SK-N-SH (cell line): ENCODE data around the gene CEP152. TPM values are rescaled to one million over a fixed set of nuclear protein-coding genes. Genes with fewer than 3 reads are reported as not detected.

Experiments used
- CTCF ChIA-PET: fragments of 300-600, 350-600 bp; formaldehyde crosslinking; extraction: SDS; loops from one replicate; lab custom pipeline; 2021; lab: Yijun Ruan, JAX
- POLR2A ChIA-PET: fragments of 350-600 bp; sonication (Branson Sonifier 250); formaldehyde crosslinking; extraction: SDS; loops from one replicate; lab custom pipeline; 2020; ENCODE audit warnings: antibody characterized with exemption, inconsistent platforms; lab: Yijun Ruan, JAX
- DNase-seq: peaks from one replicate; pipeline ENCODE4 v3.0.0; 2012
- H2AFZ ChIP-seq: fragments of 200-600 bp; sonication (generic); 2 replicates; pipeline ENCODE4 v1.8.1; 2016; ENCODE audit warnings: antibody characterized with exemption, mild to moderate bottlenecking, low read depth
- H3F3A ChIP-seq: fragments of 200-600 bp; sonication (generic); replicated peaks from 2 replicates; pipeline ENCODE3; 2016; ENCODE audit warnings: antibody characterized with exemption, mild to moderate bottlenecking; ENCODE audit not compliant: insufficient read depth
- H3K27ac ChIP-seq, 2 experiments: fragments of 200-500 bp in 1 of 2; fragments of 200-600 bp in 1 of 2; sonication (Bioruptor generic) in 1 of 2; sonication (generic), shearing (Covaris generic) in 1 of 2; 2 replicates each; pipeline versions ENCODE4 v1.5.1 to v1.6.1; 2014 to 2016; ENCODE audit warnings: low read depth in 2 of 2, inconsistent platforms in 1 of 2, low read length in 1 of 2, mild to moderate bottlenecking in 1 of 2, mixed read lengths in 1 of 2
- H3K27me3 ChIP-seq: fragments of 200-600 bp; sonication (generic), shearing (Covaris generic); 2 replicates; pipeline ENCODE4 v1.6.1; 2016; ENCODE audit warnings: mixed run types; ENCODE audit not compliant: insufficient read depth
- H3K36me3 ChIP-seq, 2 experiments: fragments of 200-500 bp in 1 of 2; fragments of 200-600 bp in 1 of 2; sonication (Bioruptor generic) in 1 of 2; sonication (generic) in 1 of 2; replicated peaks in 1 of 2; 2 replicates each; pipeline versions ENCODE3 to v1.5.1; 2014 to 2016; ENCODE audit warnings: low read length in 1 of 2, mild to moderate bottlenecking in 1 of 2; ENCODE audit not compliant: insufficient read depth in 2 of 2, control insufficient read depth in 1 of 2
- H3K4me1 ChIP-seq, 2 experiments: fragments of 200-500 bp in 1 of 2; fragments of 200-600 bp in 1 of 2; sonication (Bioruptor generic) in 1 of 2; sonication (generic), shearing (Covaris generic) in 1 of 2; 2 replicates each; pipeline versions ENCODE4 v1.5.1 to v1.6.1; 2014 to 2016; ENCODE audit warnings: low read depth in 1 of 2, low read length in 1 of 2, mixed run types in 1 of 2; ENCODE audit not compliant: insufficient read depth in 2 of 2, control insufficient read depth in 1 of 2
- H3K4me2 ChIP-seq: fragments of 200-600 bp; sonication (generic), shearing (Covaris generic); 2 replicates; pipeline ENCODE4 v1.6.1; 2017; ENCODE audit warnings: mixed run types
- H3K4me3 ChIP-seq, 2 experiments: fragments of 200-500 bp in 1 of 2; fragments of 200-600 bp in 1 of 2; sonication (Bioruptor generic) in 1 of 2; sonication (generic), shearing (Covaris generic) in 1 of 2; 2 replicates each; pipeline versions ENCODE4 v1.5.1 to v1.8.1; 2014 to 2016; ENCODE audit warnings: low read depth in 2 of 2, inconsistent platforms in 1 of 2, low read length in 1 of 2, mild to moderate bottlenecking in 1 of 2, mixed read lengths in 1 of 2, moderate library complexity in 1 of 2
- H3K79me2 ChIP-seq: fragments of 200-600 bp; sonication (generic); 2 replicates; pipeline ENCODE4 v1.8.1; 2017; ENCODE audit warnings: mild to moderate bottlenecking; ENCODE audit not compliant: insufficient read depth
- H3K9ac ChIP-seq: fragments of 200-600 bp; sonication (generic); 2 replicates; pipeline ENCODE4 v1.6.1; 2017; ENCODE audit warnings: mixed run types
- H3K9me2 ChIP-seq: fragments of 200-600 bp; sonication (generic); 2 replicates; pipeline ENCODE4 v1.6.1; 2017; ENCODE audit warnings: mixed run types
- H3K9me3 ChIP-seq: fragments of 200-600 bp; sonication (generic); 2 replicates; pipeline ENCODE4 v1.6.1; 2017; ENCODE audit warnings: mixed run types, mild to moderate bottlenecking, moderate library complexity
- H4K20me1 ChIP-seq: fragments of 200-600 bp; sonication (generic); 2 replicates; pipeline ENCODE4 v1.6.1; 2017; ENCODE audit warnings: mild to moderate bottlenecking, mixed run types; ENCODE audit not compliant: insufficient read depth
- FOSL2 ChIP-seq: IDR thresholded peaks from 2 replicates; pipeline ENCODE4 v1.4.0; 2012; ENCODE audit warnings: low read depth, mild to moderate bottlenecking, moderate library complexity, borderline replicate concordance
- PBX3 ChIP-seq: IDR thresholded peaks from 2 replicates; pipeline ENCODE4; 2012
- USF2 ChIP-seq: fragments of 150-350 bp; IDR thresholded peaks from 2 replicates; pipeline ENCODE4 v1.6.1; 2017; ENCODE audit warnings: antibody characterized with exemption, low read length, low read depth, borderline replicate concordance
- ZBTB33 ChIP-seq: IDR thresholded peaks from 2 replicates; pipeline ENCODE4 v1.4.0; 2012; ENCODE audit warnings: low read depth, borderline replicate concordance
- WGBS: methylation state at CpG from one replicate; pipeline ENCODE4 v1.1.6; 2017; ENCODE audit warnings: low lambda C conversion rate; 5-methylcytosine and 5-hydroxymethylcytosine counted together
- polyA plus RNA-seq, 3 experiments: library from polyadenylated mRNA; depleted of rRNA; stranded (reverse); fragments of >200 nt; gene quantifications; 2 replicates each; pipeline ENCODE4 v1.2.3, GENCODE V29; 2012

The CEP152 gene
- polyA plus RNA-seq, 1 of the 3 experiments (the other 2 are of a cell fraction): 0.71 TPM

- no peak for DNase-seq
- 88% methylated on average over 4 of the region's 4 CpGs for WGBS
- Histone ChIP-seq H2AFZ (no peak overlapping the region), H3K36me3 (peaks cover 0 to 14% of the 10 kb centered on the region in 2 experiments), H3K27ac (no peak overlapping the region), H4K20me1 (no peaks in the 10 kb centered on the region), H3K4me2 (no peak overlapping the region)
- POLR2A ChIA-PET: no interaction called here
- no peak for TF ChIP-seq USF2
- TF ChIP-seq FOSL2: no peak
- no peak for TF ChIP-seq ZBTB33
- TF ChIP-seq, all 33 proteins: peak for 0
- CTCF ChIA-PET: interaction anchor here (0.9 kb wide), 1 partner anchor 41 kb away, joined by 3 read pairs; no protein-coding TSS in a partner anchor
- H3F3A ChIP-seq: peaks cover 4% of the 10 kb centered on the region
- H3K4me1 ChIP-seq: no peaks in the 10 kb centered on the region
- H3K27me3 ChIP-seq: no peaks in the 10 kb centered on the region
- H3K9me2 ChIP-seq: no peaks in the 10 kb centered on the region
- H3K4me3 ChIP-seq: no peak overlapping the region
- H3K9ac ChIP-seq: no peak overlapping the region
- no peaks in the 10 kb centered on the region for H3K79me2 ChIP-seq
- H3K9me3 ChIP-seq: peaks cover 13% of the 10 kb centered on the region
Observed at GRCh38 chr15:48710952-48711495, 99.8 kb downstream of the CEP152 start.

- no peaks in the 10 kb centered on the region for H3K4me1 ChIP-seq
- peaks cover 16% of the 10 kb centered on the region for H3K9me3 ChIP-seq
- H3K36me3 ChIP-seq: peaks cover 0 to 15% of the 10 kb centered on the region in 2 experiments
- H3K79me2 ChIP-seq: no peaks in the 10 kb centered on the region
- H3K4me3 ChIP-seq: no peak overlapping the region
- peaks cover 9% of the 10 kb centered on the region for H3F3A ChIP-seq
- H3K9me2 ChIP-seq: no peaks in the 10 kb centered on the region
- no peaks in the 10 kb centered on the region for H3K27me3 ChIP-seq
- H3K9ac ChIP-seq: no peak overlapping the region
- H3K27ac ChIP-seq: no peak overlapping the region
- H2AFZ ChIP-seq: no peak overlapping the region
- no peak for DNase-seq
- H4K20me1 ChIP-seq: no peaks in the 10 kb centered on the region
- no peak overlapping the region for H3K4me2 ChIP-seq
- TF ChIP-seq USF2: no peak
- no peak for TF ChIP-seq PBX3
- POLR2A ChIA-PET: no interaction called here
- WGBS: 96% methylated on average over 1 of the region's 1 CpG
- CTCF ChIA-PET: interaction anchor here (1.3 to 1.4 kb wide), 2 partner anchors 10 to 49 kb away, joined by 3 read pairs; no protein-coding TSS in a partner anchor
Observed at GRCh38 chr15:48708641-48709040, 102.2 kb downstream of the CEP152 start.
